ENCODE data around the gene COX17. TPM values are rescaled to one million over a fixed set of nuclear protein-coding genes. Genes with fewer than 3 reads are reported as not detected.

COX17 gene
- total RNA-seq, 1 donor from 2014 or later: 28.3 TPM

GRCh38 chr3:119657887-119658702 is 19.1 kb downstream of the COX17 start:
- Mint-ChIP-seq H3K4me3 (no peak overlapping the region), H3K27ac (no peak overlapping the region), H3K9me3 (no peaks in the 10 kb centered on the region), H3K27me3 (no peaks in the 10 kb centered on the region), H3K4me1 (ENCODE audit: unreplicated experiment) (no peaks in the 10 kb centered on the region), H3K36me3 (peaks cover 5% of the 10 kb centered on the region)
- TF ChIP-seq CTCF (conservative IDR thresholded peaks at IDR 0.05): no peak
- DNase-seq (ENCODE audit: extremely low spot score, unreplicated experiment): no peak

GRCh38 chr3:119653876-119654275 is 23.3 kb downstream of the COX17 start:
- no peak for TF ChIP-seq CTCF (conservative IDR thresholded peaks at IDR 0.05)
- Mint-ChIP-seq H3K27me3 (no peaks in the 10 kb centered on the region), H3K4me3 (no peak overlapping the region), H3K36me3 (no peaks in the 10 kb centered on the region), H3K9me3 (no peaks in the 10 kb centered on the region), H3K27ac (no peak overlapping the region), H3K4me1 (ENCODE audit: unreplicated experiment) (peaks cover 11% of the 10 kb centered on the region)
- no peak for DNase-seq (ENCODE audit: extremely low spot score, unreplicated experiment)

GRCh38 chr3:119652306-119653033 is 24.7 kb downstream of the COX17 start:
- Mint-ChIP-seq H3K36me3 (no peaks in the 10 kb centered on the region), H3K4me1 (ENCODE audit: unreplicated experiment) (peaks cover 13% of the 10 kb centered on the region), H3K4me3 (no peak overlapping the region), H3K27ac (no peak overlapping the region), H3K9me3 (no peaks in the 10 kb centered on the region), H3K27me3 (no peaks in the 10 kb centered on the region)
- no peak for TF ChIP-seq CTCF (conservative IDR thresholded peaks at IDR 0.05)
- DNase-seq (ENCODE audit: extremely low spot score, unreplicated experiment): no peak

GRCh38 chr3:119649761-119650160 is 27.4 kb downstream of the COX17 start:
- H3K4me3 Mint-ChIP-seq: no peak overlapping the region
- H3K27me3 Mint-ChIP-seq: no peaks in the 10 kb centered on the region
- H3K27ac Mint-ChIP-seq: no peak overlapping the region
- H3K9me3 Mint-ChIP-seq: no peaks in the 10 kb centered on the region
- H3K4me1 Mint-ChIP-seq (ENCODE audit: unreplicated experiment): peaks cover 17% of the 10 kb centered on the region
- TF ChIP-seq CTCF (conservative IDR thresholded peaks at IDR 0.05): no peak
- no peak for DNase-seq (ENCODE audit: extremely low spot score, unreplicated experiment)
- no peaks in the 10 kb centered on the region for H3K36me3 Mint-ChIP-seq

GRCh38 chr3:119647843-119648575 is 29.2 kb downstream of the COX17 start:
- Mint-ChIP-seq H3K9me3 (no peaks in the 10 kb centered on the region), H3K27me3 (no peaks in the 10 kb centered on the region), H3K36me3 (no peaks in the 10 kb centered on the region), H3K27ac (no peak overlapping the region), H3K4me3 (no peak overlapping the region), H3K4me1 (ENCODE audit: unreplicated experiment) (peaks cover 23% of the 10 kb centered on the region)
- DNase-seq (ENCODE audit: extremely low spot score, unreplicated experiment): no peak
- TF ChIP-seq CTCF (conservative IDR thresholded peaks at IDR 0.05): no peak

All from type B pancreatic cell (in vitro differentiated cells).